HCT116 (cell line): ENCODE data around the gene UNC50. TPM values are rescaled to one million over a fixed set of nuclear protein-coding genes. Genes with fewer than 3 reads are reported as not detected.

Source experiments
- ATAC-seq: fragments of 200-7000 bp; cut with Tn5 transposase; 2 replicates; pipeline ENCODE4 v1.9.1; 2020; ENCODE audit warnings: mild to moderate bottlenecking, moderate library complexity
- BruUV-seq: library from RNA; stranded (reverse); fragments of 400-500 nt; replicated peaks from 2 replicates; lab custom pipeline; 2021; lab: Mats Ljungman, UMichigan
- CTCF ChIA-PET: fragments of 300-600 bp; sonication (Branson Sonifier 250); formaldehyde crosslinking; loops from one replicate; lab custom pipeline; 2021; ENCODE audit warnings: antibody characterized with exemption; lab: Charles Lee
- POLR2A ChIA-PET: fragments of 300-600, 350-600 bp; sonication (Branson Sonifier 250); formaldehyde crosslinking; loops from one replicate; lab custom pipeline; 2021; ENCODE audit warnings: antibody characterized with exemption; lab: Charles Lee
- RAD21 ChIA-PET, 2 experiments: fragments of 300-600 bp; sonication (Branson Sonifier 250); formaldehyde crosslinking; loops; one replicate each; lab custom pipeline; 2023; ENCODE audit warnings: low total read pairs in 2 of 2; ENCODE audit not compliant: uncharacterized antibody in 2 of 2, unreplicated experiment in 2 of 2, low non-redundant PET in 1 of 2; lab: Charles Lee
- DNase-seq: peaks from one replicate; pipeline ENCODE4 v3.0.0-alpha.2; 2010; ENCODE audit warnings: low read depth, low spot score
- H2AFZ ChIP-seq: fragments of 200-600 bp; shearing (Covaris generic), sonication (generic); 2 replicates; pipeline ENCODE4 v1.6.1; 2017; ENCODE audit warnings: low read depth, mixed run types, mixed read lengths, antibody characterized with exemption, low read length; ENCODE audit not compliant: poor library complexity, severe bottlenecking
- H3K27ac ChIP-seq: 2 replicates; pipeline ENCODE4 v1.5.1; 2012; ENCODE audit warnings: low read depth, low read length
- H3K27me3 ChIP-seq: fragments of 200-600 bp; sonication (generic); 2 replicates; pipeline ENCODE4 v1.6.1; 2016; ENCODE audit warnings: mixed run types, low read length, mixed read lengths; ENCODE audit not compliant: insufficient read depth
- H3K36me3 ChIP-seq, 2 experiments: fragments of 200-500 bp in 1 of 2; fragments of 200-600 bp in 1 of 2; sonication (Bioruptor generic) in 1 of 2; sonication (generic) in 1 of 2; 2 replicates each; pipeline versions ENCODE4 v1.5.1 to v1.6.1; 2014 to 2016; ENCODE audit warnings: low read length in 2 of 2, inconsistent platforms in 1 of 2, mixed read lengths in 1 of 2, mixed run types in 1 of 2; ENCODE audit not compliant: insufficient read depth in 2 of 2, control insufficient read depth in 1 of 2
- H3K4me1 ChIP-seq, 2 experiments: fragments of 200-600 bp in 1 of 2; sonication (generic) in 1 of 2; 2 replicates each; pipeline versions ENCODE4 v1.5.1 to v1.6.1; 2012 to 2017; ENCODE audit warnings: low read length in 2 of 2, inconsistent platforms in 1 of 2, mild to moderate bottlenecking in 1 of 2, mixed read lengths in 1 of 2, mixed run types in 1 of 2, moderate library complexity in 1 of 2; ENCODE audit not compliant: insufficient read depth in 2 of 2, control insufficient read depth in 1 of 2
- H3K4me2 ChIP-seq: fragments of 200-600 bp; sonication (generic); 2 replicates; pipeline ENCODE4 v1.6.1; 2017; ENCODE audit warnings: mixed run types, low read length, mixed read lengths
- H3K4me3 ChIP-seq, 2 experiments: fragments of 200-600 bp in 1 of 2; sonication (generic) in 1 of 2; replicated peaks in 1 of 2; 2 replicates each; pipeline ENCODE4 v1.5.1; 2011 to 2016; ENCODE audit warnings: low read length in 2 of 2, control low read depth in 1 of 2, low read depth in 1 of 2, mild to moderate bottlenecking in 1 of 2, mixed read lengths in 1 of 2, mixed run types in 1 of 2
- H3K79me2 ChIP-seq: fragments of 200-600 bp; sonication (generic); 2 replicates; pipeline ENCODE4 v1.6.1; 2017; ENCODE audit warnings: mild to moderate bottlenecking, mixed run types, low read length, moderate library complexity, mixed read lengths; ENCODE audit not compliant: insufficient read depth
- H3K9ac ChIP-seq: fragments of 200-600 bp; sonication (generic); 2 replicates; pipeline ENCODE4 v1.6.1; 2016; ENCODE audit warnings: low read length, mixed read lengths
- H3K9me2 ChIP-seq: fragments of 200-600 bp; sonication (generic), shearing (Covaris generic); 2 replicates; pipeline ENCODE4 v1.6.1; 2017; ENCODE audit warnings: mixed run types, mild to moderate bottlenecking, moderate library complexity; ENCODE audit not compliant: insufficient read depth
- H3K9me3 ChIP-seq, 2 experiments: fragments of 200-500 bp in 1 of 2; fragments of 200-600 bp in 1 of 2; sonication (Bioruptor generic) in 1 of 2; sonication (generic) in 1 of 2; 2 replicates each; pipeline ENCODE4 v1.6.1; 2014 to 2017; ENCODE audit warnings: low read length in 2 of 2, mixed read lengths in 2 of 2, inconsistent platforms in 1 of 2, low read depth in 1 of 2, mild to moderate bottlenecking in 1 of 2, mixed run types in 1 of 2, moderate library complexity in 1 of 2; ENCODE audit not compliant: control insufficient read depth in 1 of 2, insufficient read depth in 1 of 2
- H4K20me1 ChIP-seq: fragments of 200-600 bp; sonication (generic), shearing (Covaris generic); 2 replicates; pipeline ENCODE4 v1.6.1; 2017; ENCODE audit warnings: mixed run types, mild to moderate bottlenecking, moderate library complexity; ENCODE audit not compliant: insufficient read depth
- CEBPB ChIP-seq: IDR thresholded peaks from 2 replicates; pipeline ENCODE4 v1.6.1; 2012; ENCODE audit warnings: low read depth
- ELF1 ChIP-seq: IDR thresholded peaks from 2 replicates; pipeline ENCODE4 v1.6.1; 2012; ENCODE audit warnings: low read depth, borderline replicate concordance
- EZH2phosphoT487 ChIP-seq: fragments of 200-600 bp; IDR thresholded peaks from 2 replicates; pipeline ENCODE4 v1.6.1; 2018; ENCODE audit warnings: antibody characterized with exemption, borderline replicate concordance
- FOSL1 ChIP-seq: IDR thresholded peaks from 2 replicates; pipeline ENCODE4 v1.6.1; 2012; ENCODE audit warnings: low read depth
- JUND ChIP-seq: IDR thresholded peaks from 2 replicates; pipeline ENCODE4 v1.6.1; 2012
- POLR2AphosphoS5 ChIP-seq: IDR thresholded peaks from 2 replicates; pipeline ENCODE4 v1.6.1; 2011; ENCODE audit warnings: mild to moderate bottlenecking, low read depth, low read length, moderate library complexity
- RAD21 ChIP-seq: IDR thresholded peaks from 2 replicates; pipeline ENCODE4 v1.6.1; 2012; ENCODE audit warnings: low read depth, mild to moderate bottlenecking
- SP1 ChIP-seq: IDR thresholded peaks from 2 replicates; pipeline ENCODE4 v1.6.1; 2012; ENCODE audit warnings: low read depth
- SRF ChIP-seq: IDR thresholded peaks from 2 replicates; pipeline ENCODE4 v1.6.1; 2012; ENCODE audit warnings: low read depth
- TCF7L2 ChIP-seq: IDR thresholded peaks from 2 replicates; pipeline ENCODE4 v1.7.0; 2011; ENCODE audit warnings: borderline replicate concordance, inconsistent platforms; ENCODE audit not compliant: insufficient read depth, insufficient read length; ENCODE audit errors: extremely low read depth
- YY1 ChIP-seq: IDR thresholded peaks from 2 replicates; pipeline ENCODE4 v1.6.1; 2011; ENCODE audit warnings: low read length, low read depth, moderate library complexity, mild to moderate bottlenecking; ENCODE audit not compliant: insufficient replicate concordance; ENCODE audit errors: extremely low read depth
- ZBTB33 ChIP-seq: IDR thresholded peaks from 2 replicates; pipeline ENCODE4 v1.6.1; 2011; ENCODE audit warnings: mild to moderate bottlenecking, low read length, moderate library complexity; ENCODE audit not compliant: insufficient replicate concordance; ENCODE audit errors: extremely low read depth
- ZNF274 ChIP-seq: fragments of 200-500 bp; sonication (Bioruptor generic); IDR thresholded peaks from 2 replicates; pipeline ENCODE4 v1.6.1; 2014; ENCODE audit warnings: mild to moderate bottlenecking, low read depth, low read length, inconsistent platforms
- intact Hi-C: fragments of 100-400 bp; cut with micrococcal nuclease; formaldehyde crosslinking; loops from 2 replicates; pipeline ENCODE4 v1.10.0; 2022
- total RNA-seq: library from RNA; stranded (reverse); gene quantifications from one replicate; pipeline ENCODE4 v1.2.1, GENCODE V29; 2021; ENCODE audit not compliant: unreplicated experiment
- TF ChIP-seq, protein P1 (sequence below): IDR thresholded peaks from 2 replicates; pipeline ENCODE4 v1.6.1; 2012

Gene UNC50
- total RNA-seq, 1 experiment from 2014 or later, result 33.0 TPM

DNA sequence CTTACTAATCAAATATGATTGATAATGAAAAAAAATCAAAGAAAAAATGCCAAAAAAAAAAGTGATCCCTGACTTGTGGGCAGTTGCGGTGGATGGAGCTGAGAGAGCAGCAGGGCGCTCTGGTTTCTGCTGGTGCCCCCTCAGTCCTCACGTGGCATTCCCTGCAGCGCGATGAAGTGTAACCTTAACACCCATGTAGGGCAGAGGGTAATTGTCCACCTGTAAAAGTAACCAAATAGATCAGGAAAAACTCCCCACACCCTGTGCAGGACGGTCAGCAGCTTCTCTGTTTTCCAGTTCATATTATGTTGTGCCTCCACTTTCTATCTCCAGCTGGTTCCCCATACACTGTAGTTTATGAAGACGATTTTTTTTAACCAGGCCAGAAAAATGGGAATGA, 25.1 kb upstream of the UNC50 start:
- Histone ChIP-seq H3K36me3 (no peaks in the 10 kb centered on the region), H3K4me2 (no peak overlapping the region), H4K20me1 (no peaks in the 10 kb centered on the region), H3K9ac (no peak overlapping the region), H3K27me3 (no peaks in the 10 kb centered on the region), H3K4me1 (no peaks in the 10 kb centered on the region), H3K79me2 (no peaks in the 10 kb centered on the region), H2AFZ (no peak overlapping the region), H3K9me2 (no peaks in the 10 kb centered on the region), H3K4me3 (no peak overlapping the region), H3K9me3 (no peaks in the 10 kb centered on the region), H3K27ac (no peak overlapping the region)
- intact Hi-C loops, result no loop called here
- ChIA-PET CTCF (no interaction called here), RAD21 (no interaction called here), POLR2A (no interaction called here)
- DNase-seq (no peak), ATAC-seq (no peak)
- TF ChIP-seq TCF7L2 (no peak), ZBTB33 (no peak), ELF1 (no peak), EZH2phosphoT487 (no peak), CEBPB (no peak), FOSL1 (no peak), YY1 (no peak), RAD21 (no peak), SRF (no peak), ZNF274 (no peak), JUND (no peak), SP1 (no peak), POLR2AphosphoS5 (no peak)
- TF ChIP-seq, protein P1, sequence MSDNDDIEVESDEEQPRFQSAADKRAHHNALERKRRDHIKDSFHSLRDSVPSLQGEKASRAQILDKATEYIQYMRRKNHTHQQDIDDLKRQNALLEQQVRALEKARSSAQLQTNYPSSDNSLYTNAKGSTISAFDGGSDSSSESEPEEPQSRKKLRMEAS, result no peak
- no TSS peak for BruUV-seq
